OCI-LY1 (cell line): Measurements from ENCODE around the gene MLC1.

Experiments
- H2AFZ ChIP-seq: fragments of 200-600 bp; sonication (generic), shearing (Covaris generic); 2 replicates; pipeline ENCODE4 v1.6.0; 2014; ENCODE audit warnings: antibody characterized with exemption, mild to moderate bottlenecking, low read length
- H3F3A ChIP-seq: fragments of 200-600 bp; sonication (generic), shearing (Covaris generic); 2 replicates; pipeline ENCODE4 v1.6.0; 2014; ENCODE audit warnings: mild to moderate bottlenecking, antibody characterized with exemption, low read length, moderate library complexity; ENCODE audit not compliant: insufficient read depth
- H3K27ac ChIP-seq: fragments of 200-600 bp; sonication (generic); 2 replicates; pipeline ENCODE4 v1.5.1; 2014; ENCODE audit warnings: low read length, mixed run types, mild to moderate bottlenecking, low read depth; ENCODE audit not compliant: poor library complexity, severe bottlenecking
- H3K27me3 ChIP-seq: fragments of 200-600 bp; sonication (generic); 2 replicates; pipeline ENCODE4 v1.6.0; 2014; ENCODE audit warnings: antibody characterized with exemption, mild to moderate bottlenecking, low read length, moderate library complexity; ENCODE audit not compliant: insufficient read depth
- H3K36me3 ChIP-seq: fragments of 200-600 bp; sonication (generic); 2 replicates; pipeline ENCODE4 v1.6.1; 2014; ENCODE audit warnings: mild to moderate bottlenecking, antibody characterized with exemption, low read length, moderate library complexity, mixed read lengths; ENCODE audit not compliant: insufficient read depth
- H3K4me1 ChIP-seq: fragments of 200-600 bp; sonication (generic); 2 replicates; pipeline ENCODE4 v1.5.1; 2014; ENCODE audit warnings: mild to moderate bottlenecking, low read length, moderate library complexity; ENCODE audit not compliant: insufficient read depth, severe bottlenecking
- H3K4me2 ChIP-seq: fragments of 200-600 bp; sonication (generic), shearing (Covaris generic); 2 replicates; pipeline ENCODE4 v1.6.1; 2014; ENCODE audit warnings: low read length
- H3K4me3 ChIP-seq: fragments of 200-600 bp; sonication (generic); 2 replicates; pipeline ENCODE4 v1.5.1; 2014; ENCODE audit warnings: low read length, low read depth, mild to moderate bottlenecking, mixed read lengths; ENCODE audit not compliant: poor library complexity, severe bottlenecking
- H3K79me2 ChIP-seq: fragments of 200-600 bp; shearing (Covaris generic); 2 replicates; pipeline ENCODE4 v1.6.1; 2016; ENCODE audit warnings: mixed run types, low read length, mixed read lengths; ENCODE audit not compliant: insufficient read depth
- H3K9ac ChIP-seq: fragments of 200-600 bp; sonication (generic), shearing (Covaris generic); 2 replicates; pipeline ENCODE4 v1.6.1; 2014; ENCODE audit warnings: mild to moderate bottlenecking, low read length, mixed read lengths
- H3K9me2 ChIP-seq: fragments of 200-600 bp; sonication (generic), shearing (Covaris generic); 2 replicates; pipeline ENCODE4 v1.6.1; 2014; ENCODE audit warnings: low read depth, mild to moderate bottlenecking, low read length, mixed read lengths
- H3K9me3 ChIP-seq: fragments of 200-600 bp; shearing (Covaris generic); 2 replicates; pipeline ENCODE4 v1.6.1; 2014; ENCODE audit warnings: low read length, mixed read lengths
- H4K20me1 ChIP-seq: fragments of 200-600 bp; sonication (generic), shearing (Covaris generic); 2 replicates; pipeline ENCODE4 v1.6.0; 2016; ENCODE audit warnings: mild to moderate bottlenecking, low read length; ENCODE audit not compliant: insufficient read depth
- EZH2 ChIP-seq: fragments of 200-600 bp; sonication (generic), shearing (Covaris generic); IDR thresholded peaks from 2 replicates; pipeline ENCODE4 v1.8.0; 2017; ENCODE audit warnings: borderline replicate concordance, mixed run types, mild to moderate bottlenecking, antibody characterized with exemption, low read length, moderate library complexity, mixed read lengths
- TF ChIP-seq, protein P1 (sequence below): fragments of 200-600 bp; sonication (generic), shearing (Covaris generic); IDR thresholded peaks from 2 replicates; pipeline ENCODE4 v1.5.1; 2017; ENCODE audit warnings: mild to moderate bottlenecking, antibody characterized with exemption, low read length, moderate library complexity, mixed read lengths

MLC1 gene

DNA sequence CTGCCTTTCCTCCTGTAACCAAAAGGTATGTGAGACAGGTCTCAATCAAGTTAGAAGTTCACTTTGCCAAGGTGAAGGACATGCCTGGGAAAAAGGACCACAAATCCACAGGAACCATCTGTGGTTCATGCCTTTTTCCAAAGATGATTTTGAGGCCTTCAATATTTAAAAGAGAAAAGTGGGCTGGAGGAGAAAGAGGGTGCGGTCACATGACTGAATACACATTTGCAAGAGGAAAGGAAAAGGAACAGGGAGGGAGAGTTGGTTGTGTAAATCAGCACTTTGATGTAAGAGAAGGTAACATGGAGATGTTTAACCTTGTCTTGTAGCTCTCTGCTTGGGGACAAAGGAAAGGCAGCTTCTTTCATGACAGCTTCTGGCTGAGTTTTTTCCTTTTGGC lies 25.8 kb upstream of the MLC1 start:
- no peaks in the 10 kb centered on the region for H4K20me1 ChIP-seq
- TF ChIP-seq, protein P1, sequence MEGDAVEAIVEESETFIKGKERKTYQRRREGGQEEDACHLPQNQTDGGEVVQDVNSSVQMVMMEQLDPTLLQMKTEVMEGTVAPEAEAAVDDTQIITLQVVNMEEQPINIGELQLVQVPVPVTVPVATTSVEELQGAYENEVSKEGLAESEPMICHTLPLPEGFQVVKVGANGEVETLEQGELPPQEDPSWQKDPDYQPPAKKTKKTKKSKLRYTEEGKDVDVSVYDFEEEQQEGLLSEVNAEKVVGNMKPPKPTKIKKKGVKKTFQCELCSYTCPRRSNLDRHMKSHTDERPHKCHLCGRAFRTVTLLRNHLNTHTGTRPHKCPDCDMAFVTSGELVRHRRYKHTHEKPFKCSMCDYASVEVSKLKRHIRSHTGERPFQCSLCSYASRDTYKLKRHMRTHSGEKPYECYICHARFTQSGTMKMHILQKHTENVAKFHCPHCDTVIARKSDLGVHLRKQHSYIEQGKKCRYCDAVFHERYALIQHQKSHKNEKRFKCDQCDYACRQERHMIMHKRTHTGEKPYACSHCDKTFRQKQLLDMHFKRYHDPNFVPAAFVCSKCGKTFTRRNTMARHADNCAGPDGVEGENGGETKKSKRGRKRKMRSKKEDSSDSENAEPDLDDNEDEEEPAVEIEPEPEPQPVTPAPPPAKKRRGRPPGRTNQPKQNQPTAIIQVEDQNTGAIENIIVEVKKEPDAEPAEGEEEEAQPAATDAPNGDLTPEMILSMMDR, result no peak
- no peak for TF ChIP-seq EZH2

DNA sequence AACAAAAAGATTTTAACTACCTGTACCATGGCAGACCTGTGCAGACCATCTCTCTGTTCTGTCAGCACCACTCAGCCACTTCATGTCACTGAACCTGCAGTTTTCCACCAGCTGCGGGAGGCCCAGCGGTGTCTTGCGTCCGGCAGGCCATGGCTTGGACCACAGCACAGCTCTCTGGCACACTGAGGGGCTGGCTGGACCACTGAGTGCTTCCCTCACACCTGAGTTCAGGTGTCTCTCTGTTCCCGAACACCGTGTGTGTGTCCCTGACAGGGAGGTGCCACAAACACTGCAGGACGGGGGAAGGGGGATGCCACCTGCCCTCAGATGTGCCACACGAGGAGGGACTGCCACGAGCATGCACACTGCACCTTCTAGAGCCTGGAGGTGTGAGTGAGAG lies 22.3 kb upstream of the MLC1 start:
- H3K9me2 ChIP-seq, result no peaks in the 10 kb centered on the region
- H4K20me1 ChIP-seq, result no peaks in the 10 kb centered on the region
- H2AFZ ChIP-seq, result no peak overlapping the region
- no peaks in the 10 kb centered on the region for H3F3A ChIP-seq
- no peak overlapping the region for H3K4me3 ChIP-seq
- no peaks in the 10 kb centered on the region for H3K27me3 ChIP-seq
- H3K4me1 ChIP-seq, result peaks cover 76% of the 10 kb centered on the region
- no peaks in the 10 kb centered on the region for H3K9me3 ChIP-seq
- H3K4me2 ChIP-seq, result no peak overlapping the region
- H3K27ac ChIP-seq, result peak overlapping the region; percentile 51
- TF ChIP-seq EZH2, result no peak
- TF ChIP-seq, protein P1, result no peak
- no peaks in the 10 kb centered on the region for H3K36me3 ChIP-seq
- H3K79me2 ChIP-seq, result no peaks in the 10 kb centered on the region
- H3K9ac ChIP-seq, result no peak overlapping the region

More for the DNA sequence above, 25.8 kb upstream of the MLC1 start:
- no peak overlapping the region for H3K4me3 ChIP-seq
- H3K27ac ChIP-seq, result peak overlapping the region; percentile 63
- no peaks in the 10 kb centered on the region for H3K9me3 ChIP-seq
- H3K79me2 ChIP-seq, result no peaks in the 10 kb centered on the region
- H2AFZ ChIP-seq, result no peak overlapping the region
- H3K27me3 ChIP-seq, result no peaks in the 10 kb centered on the region
- no peaks in the 10 kb centered on the region for H3K9me2 ChIP-seq
- peak overlapping the region; percentile 43; the same call in 1 of the 2 replicates for H3K9ac ChIP-seq
- H3F3A ChIP-seq, result no peaks in the 10 kb centered on the region
- peak overlapping the region; percentile 51; the same call in 1 of the 2 replicates for H3K4me2 ChIP-seq
- H3K4me1 ChIP-seq, result peaks cover 52% of the 10 kb centered on the region
- H3K36me3 ChIP-seq, result no peaks in the 10 kb centered on the region

DNA sequence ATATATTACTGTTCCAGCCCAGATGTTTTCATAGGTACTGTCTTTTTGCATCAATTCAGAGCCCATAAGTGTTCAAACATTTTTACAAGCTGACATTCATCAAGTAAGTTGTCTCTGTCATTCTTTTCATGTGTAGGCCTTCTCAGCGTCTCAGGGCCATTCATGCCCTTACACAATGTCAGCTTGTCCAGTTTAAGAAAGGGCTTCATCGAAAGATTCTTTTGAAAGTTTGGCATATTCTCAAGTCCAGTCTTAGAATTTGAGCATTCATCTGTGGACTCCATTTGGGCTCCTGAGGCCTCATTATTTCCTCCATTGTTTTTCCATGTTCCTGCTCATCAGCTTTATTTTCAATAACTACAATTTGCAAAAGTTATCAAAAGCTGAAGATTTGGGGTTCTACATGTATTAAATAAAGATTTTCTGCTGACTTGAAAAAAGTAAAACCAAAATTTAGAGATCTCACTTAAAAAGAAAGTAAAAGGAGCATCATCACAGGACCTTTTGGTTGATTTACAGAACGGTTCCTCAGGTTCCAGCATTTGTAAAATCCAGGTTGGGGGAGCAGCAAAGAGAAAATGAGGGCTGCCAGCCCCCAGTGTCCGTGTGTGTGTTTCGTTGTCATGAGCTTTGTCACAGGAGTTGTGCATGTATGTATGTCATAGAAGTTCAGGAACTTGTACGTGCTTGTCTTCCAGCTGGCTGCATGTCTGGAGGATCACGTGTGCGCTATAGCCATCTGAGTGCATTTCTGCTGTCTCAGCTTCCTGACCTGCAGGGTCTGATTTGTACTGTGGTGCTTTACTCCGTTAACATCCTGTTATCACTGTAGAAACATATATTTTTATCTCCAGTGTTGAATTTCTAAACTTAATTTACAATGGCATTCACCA lies 20.2 kb upstream of the MLC1 start:
- no peaks in the 10 kb centered on the region for H3K9me2 ChIP-seq
- TF ChIP-seq, protein P1, result no peak
- no peak for TF ChIP-seq EZH2
- peak overlapping the region; percentile 42 for H3K9ac ChIP-seq
- H3K4me2 ChIP-seq, result peak overlapping the region; percentile 55
- peaks cover 71% of the 10 kb centered on the region for H3K4me1 ChIP-seq
- H3K9me3 ChIP-seq, result no peaks in the 10 kb centered on the region
- peak overlapping the region; percentile 67 for H3K27ac ChIP-seq
- H3K4me3 ChIP-seq, result peak overlapping the region; percentile 35
- no peaks in the 10 kb centered on the region for H3K36me3 ChIP-seq
- no peaks in the 10 kb centered on the region for H3K27me3 ChIP-seq
- H3K79me2 ChIP-seq, result no peaks in the 10 kb centered on the region
- H4K20me1 ChIP-seq, result no peaks in the 10 kb centered on the region
- no peaks in the 10 kb centered on the region for H3F3A ChIP-seq
- H2AFZ ChIP-seq, result peak overlapping the region; percentile 30; the same call in 1 of the 2 replicates
